ENCODE data around the gene IL36G.

Gene IL36G

DNA sequence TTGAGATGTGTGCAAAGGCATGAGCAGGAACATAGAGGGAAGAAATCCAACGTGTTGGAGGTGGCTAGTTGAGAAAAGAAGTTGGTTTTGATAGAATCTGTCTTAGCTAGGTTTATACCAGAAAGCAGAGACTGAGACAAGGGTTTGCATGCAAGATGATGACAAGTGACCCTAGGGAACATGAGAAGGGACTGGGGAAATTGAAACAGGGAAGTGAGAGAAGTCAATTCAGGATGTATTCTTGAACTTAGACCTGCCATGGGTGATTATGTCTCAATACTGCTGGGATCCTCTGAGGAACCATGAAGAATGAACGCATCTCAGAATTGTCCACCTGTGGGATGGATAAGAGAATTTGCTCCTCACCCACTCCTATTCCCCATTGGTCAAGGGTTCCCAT, 47.9 kb downstream of the IL36G start:
- no peak overlapping the region for H3K27ac ChIP-seq
- no peak overlapping the region for H3K4me3 ChIP-seq
- H3K4me1 ChIP-seq, result peaks cover 0 to 13% (median 10%) of the 10 kb centered on the region in 10 experiments; a peak in 12 of 20 replicates
- H3K9ac ChIP-seq, result no peak overlapping the region
- H3K27me3 ChIP-seq, result no peaks in the 10 kb centered on the region
- no peaks in the 10 kb centered on the region for H4K20me1 ChIP-seq
- no peaks in the 10 kb centered on the region for H3K9me3 ChIP-seq (replicated peaks in 1 of 11)
- TF ChIP-seq Cebpa-rat (IDR thresholded peaks at IDR 0.05), result no peak; a peak in 1 of 22 replicates
- no peaks in the 10 kb centered on the region for H3K36me3 ChIP-seq
- peak overlapping the region in 9 of 11 experiments; percentile 6 to 53 (median 30); a peak in 13 of 22 replicates for H3K4me2 ChIP-seq

- no peaks in the 10 kb centered on the region for H4K20me1 ChIP-seq
- H3K27me3 ChIP-seq, result no peaks in the 10 kb centered on the region
- no peak for TF ChIP-seq Cebpa-rat (IDR thresholded peaks at IDR 0.05)
- no peak overlapping the region for H3K4me3 ChIP-seq
- H3K9me3 ChIP-seq (replicated peaks in 1 of 11), result no peaks in the 10 kb centered on the region
- no peak overlapping the region for H3K4me2 ChIP-seq
- H3K4me1 ChIP-seq, result peaks cover 0 to 13% (median 10%) of the 10 kb centered on the region in 10 experiments; a peak in 12 of 20 replicates
- no peak overlapping the region for H3K27ac ChIP-seq
- H3K9ac ChIP-seq, result no peak overlapping the region
- no peaks in the 10 kb centered on the region for H3K36me3 ChIP-seq
These were observed 49.9 kb downstream of the IL36G start for GRCh38 chr2:113027691-113028090.

DNA sequence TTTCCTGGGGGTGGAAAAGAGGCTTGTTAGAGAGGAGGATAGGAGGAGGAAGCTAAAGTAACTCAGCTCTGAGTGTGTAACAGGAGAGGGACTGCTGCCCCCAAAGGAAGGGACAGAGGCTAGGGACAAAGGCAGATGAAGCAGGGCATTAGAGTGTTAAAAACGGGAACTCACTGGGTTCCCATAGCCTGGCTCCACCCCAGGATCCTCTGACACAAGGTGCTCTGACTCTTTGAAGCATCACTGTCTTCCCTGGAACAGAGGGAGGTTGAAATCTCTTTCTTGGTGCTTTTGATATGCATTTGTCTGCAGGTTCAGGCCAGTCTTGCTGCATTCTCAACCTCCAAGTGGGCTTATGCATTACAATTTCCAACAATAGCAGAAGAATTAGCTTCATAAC, 50.3 kb downstream of the IL36G start:
- H3K4me2 ChIP-seq, result no peak overlapping the region
- H3K27ac ChIP-seq, result no peak overlapping the region
- H3K27me3 ChIP-seq, result no peaks in the 10 kb centered on the region
- H3K9ac ChIP-seq, result no peak overlapping the region
- TF ChIP-seq Cebpa-rat (IDR thresholded peaks at IDR 0.05), result no peak
- H3K4me3 ChIP-seq, result no peak overlapping the region
- H4K20me1 ChIP-seq, result no peaks in the 10 kb centered on the region
- H3K36me3 ChIP-seq, result no peaks in the 10 kb centered on the region
- no peaks in the 10 kb centered on the region for H3K9me3 ChIP-seq (replicated peaks in 1 of 11)
- H3K4me1 ChIP-seq, result peaks cover 0 to 13% (median 10%) of the 10 kb centered on the region in 10 experiments; a peak in 12 of 20 replicates

DNA sequence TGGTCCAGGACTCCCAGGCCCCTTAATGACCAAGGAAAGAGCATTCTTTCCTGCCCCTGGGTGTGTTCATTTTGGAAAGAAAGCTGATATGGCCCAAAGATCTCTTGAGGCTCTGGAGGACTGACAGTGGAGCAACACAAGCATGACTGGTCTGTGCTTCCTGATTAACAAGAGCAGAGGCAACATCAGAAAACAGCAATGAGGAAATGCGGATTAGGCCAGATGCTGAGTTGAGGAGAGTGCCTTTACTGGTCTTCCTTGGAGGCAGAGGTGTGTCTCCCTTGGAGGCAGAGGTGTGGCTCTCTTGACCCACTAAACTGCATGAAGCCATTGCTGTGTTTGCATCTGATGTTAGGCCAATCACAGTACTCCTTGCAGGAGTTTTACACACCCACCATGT, 54.9 kb downstream of the IL36G start:
- Histone ChIP-seq H3K4me1 (peaks cover 0 to under 1% (median 0%) of the 10 kb centered on the region in 10 experiments; a peak in 4 of 20 replicates), H4K20me1 (no peaks in the 10 kb centered on the region), H3K9ac (no peak overlapping the region), H3K4me3 (no peak overlapping the region), H3K27ac (no peak overlapping the region), H3K9me3 (replicated peaks in 1 of 11) (no peaks in the 10 kb centered on the region), H3K36me3 (no peaks in the 10 kb centered on the region), H3K4me2 (no peak overlapping the region), H3K27me3 (no peaks in the 10 kb centered on the region)
- TF ChIP-seq Cebpa-rat (IDR thresholded peaks at IDR 0.05), result no peak

DNA sequence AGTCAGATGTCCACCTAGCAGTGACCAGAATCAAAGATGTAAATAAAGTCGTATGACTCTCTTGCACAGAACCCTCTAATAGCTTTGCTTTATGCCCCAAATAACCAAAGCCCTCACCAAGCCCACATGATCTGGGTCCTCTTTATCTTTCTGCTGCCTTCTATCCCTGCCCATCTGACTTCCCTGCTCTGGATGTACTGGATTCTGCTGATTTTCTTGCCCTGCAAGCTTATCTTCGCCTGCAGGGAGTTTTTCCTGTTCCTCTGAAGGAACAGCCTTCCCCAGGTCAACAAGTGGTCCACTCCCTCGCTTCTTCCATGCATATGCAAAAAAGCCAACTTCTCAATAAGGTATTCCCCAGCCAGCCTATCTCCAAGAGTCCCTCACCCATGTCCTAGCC, 56.2 kb downstream of the IL36G start:
- Histone ChIP-seq H3K9me3 (replicated peaks in 1 of 11) (no peaks in the 10 kb centered on the region), H3K4me1 (peaks cover 0 to 14% (median 0%) of the 10 kb centered on the region in 10 experiments; a peak in 6 of 20 replicates), H3K27me3 (no peaks in the 10 kb centered on the region), H4K20me1 (no peaks in the 10 kb centered on the region), H3K27ac (no peak overlapping the region), H3K36me3 (no peaks in the 10 kb centered on the region), H3K4me3 (no peak overlapping the region), H3K4me2 (no peak overlapping the region), H3K9ac (no peak overlapping the region)
- no peak for TF ChIP-seq Cebpa-rat (IDR thresholded peaks at IDR 0.05)

Measured in BLaER1 treated with 17β-estradiol and CSF1 and Interleukin-3, amounts not matched to agents 10 nM and 100 nM (cell line).